K562 (cell line): ENCODE measurements around the gene SRPK3. TPM values are rescaled to one million over a fixed set of nuclear protein-coding genes. Genes with fewer than 3 reads are reported as not detected.
A peak's percentile ranks its signal among the peaks of the same experiment; 100 is the strongest.

Experiments
- ATAC-seq: fragments of 200-7000 bp; cut with Tn5 transposase; 3 replicates; pipeline ENCODE4 v1.9.1; 2020; ENCODE audit warnings: moderate library complexity
- BruUV-seq: library from RNA; stranded (reverse); fragments of 400-500 nt; replicated peaks from 2 replicates; lab custom pipeline; 2021; lab: Mats Ljungman, UMichigan
- CTCF ChIA-PET: fragments of 300-600 bp; formaldehyde crosslinking; extraction: SDS; loops from one replicate; lab custom pipeline; 2021; ENCODE audit warnings: low intra/inter-chr PET ratio; lab: Yijun Ruan, JAX
- POLR2A ChIA-PET: fragments of 300-600, 350-650 bp; sonication (Branson Sonifier 250); formaldehyde crosslinking; extraction: SDS; loops from one replicate; lab custom pipeline; 2021; ENCODE audit warnings: antibody characterized with exemption, inconsistent platforms; lab: Yijun Ruan, JAX
- DNase-seq, 4 experiments: peaks; one replicate each; pipeline versions ENCODE4 v3.0.0 to v3.0.0-alpha.2; 2011 to 2018; ENCODE audit warnings: low spot score in 3 of 4, mixed read lengths in 3 of 4; ENCODE audit errors: extremely low read depth in 1 of 4
- FAIRE-seq: peaks from 2 replicates; lab custom pipeline; 2011; peaks lifted over from hg19 to GRCh38; lab: Jason Lieb, UNC
- H2AFZ ChIP-seq: 2 replicates; pipeline ENCODE4 v1.6.0; 2011; ENCODE audit warnings: low read depth, low read length, control low read depth, inconsistent platforms
- H3K27ac ChIP-seq: fragments of 200-600 bp; 3 replicates; pipeline ENCODE4 v1.8.0; 2011; ENCODE audit warnings: low read depth, mild to moderate bottlenecking, control low read depth, inconsistent platforms, low read length, moderate library complexity, mixed read lengths; ENCODE audit errors: extremely low read depth
- H3K27me3 ChIP-seq, 2 experiments: fragments of 300-600 bp in 1 of 2; 2 replicates in 1 of 2; 3 replicates in 1 of 2; pipeline versions ENCODE4 v1.6.0 to v1.8.0; 2011; ENCODE audit warnings: inconsistent platforms in 2 of 2, low read length in 2 of 2, mild to moderate bottlenecking in 1 of 2, mixed read lengths in 1 of 2, moderate library complexity in 1 of 2; ENCODE audit not compliant: control insufficient read depth in 2 of 2, insufficient read depth in 2 of 2
- H3K36me3 ChIP-seq: fragments of 300-600 bp; 3 replicates; pipeline ENCODE4 v1.8.0; 2011; ENCODE audit warnings: mild to moderate bottlenecking, low read length, inconsistent platforms; ENCODE audit not compliant: control insufficient read depth, insufficient read depth
- H3K4me1 ChIP-seq, 2 experiments: fragments of 200-600 bp in 1 of 2; replicated peaks in 1 of 2; 2 replicates in 1 of 2; 3 replicates in 1 of 2; pipeline versions ENCODE4 v1.5.1 to v1.8.0; 2011; ENCODE audit warnings: inconsistent platforms in 2 of 2, low read length in 2 of 2, mild to moderate bottlenecking in 1 of 2, mixed read lengths in 1 of 2, moderate library complexity in 1 of 2; ENCODE audit not compliant: control insufficient read depth in 2 of 2, insufficient read depth in 2 of 2
- H3K4me2 ChIP-seq: 2 replicates; pipeline ENCODE4 v1.6.1; 2011; ENCODE audit warnings: low read length, control low read depth, inconsistent platforms, mixed read lengths; ENCODE audit not compliant: insufficient read depth
- H3K4me3 ChIP-seq: fragments of 200-600 bp; sonication (generic), shearing (Covaris generic); 2 replicates; pipeline ENCODE4 v1.5.1; 2016; ENCODE audit warnings: control low read depth, inconsistent platforms
- H3K79me2 ChIP-seq: fragments of 200-600 bp; 3 replicates; pipeline ENCODE4 v1.8.0; 2011; ENCODE audit warnings: low read length, inconsistent platforms; ENCODE audit not compliant: control insufficient read depth, insufficient read depth
- H3K9ac ChIP-seq, 2 experiments: 2 replicates each; pipeline versions ENCODE4 v1.6.0 to v1.6.1; 2011; ENCODE audit warnings: low read depth in 2 of 2, low read length in 2 of 2, control low read depth in 1 of 2, inconsistent platforms in 1 of 2, mild to moderate bottlenecking in 1 of 2, mixed read lengths in 1 of 2; ENCODE audit not compliant: insufficient read depth in 1 of 2
- H3K9me1 ChIP-seq: one replicate; pipeline ENCODE4 v1.6.0; 2011; ENCODE audit warnings: inconsistent platforms, mild to moderate bottlenecking, low read length, moderate library complexity; ENCODE audit not compliant: control insufficient read depth, insufficient read depth
- H3K9me3 ChIP-seq: replicated peaks from 2 replicates; pipeline ENCODE4 v1.5.1; 2011; ENCODE audit warnings: low read depth, low read length, inconsistent platforms; ENCODE audit not compliant: control insufficient read depth, insufficient read depth
- H4K20me1 ChIP-seq: replicated peaks from 2 replicates; pipeline ENCODE4 v1.6.1; 2011; ENCODE audit warnings: low read length, inconsistent platforms, mixed read lengths; ENCODE audit not compliant: control insufficient read depth, insufficient read depth
- FOSL1 ChIP-seq: fragments of 200-800 bp; sonication (Bioruptor generic); conservative IDR thresholded peaks from 2 replicates; pipeline ENCODE4 v1.6.1; 2016; ENCODE audit warnings: missing genetic modification characterization, missing compliant biosample characterization
- GABPB1 ChIP-seq: sonication (generic); formaldehyde crosslinking; IDR thresholded peaks from 2 replicates; pipeline ENCODE4 v1.8.0; 2022; ENCODE audit warnings: mild to moderate bottlenecking, missing genetic modification reagents
- HIVEP1 ChIP-seq: fragments of 250-450 bp; sonication (Bioruptor Pico); IDR thresholded peaks from 2 replicates; pipeline ENCODE4 v1.4.0; 2020; ENCODE audit warnings: mild to moderate bottlenecking
- KLF10 ChIP-seq: fragments of 250-450 bp; sonication (Bioruptor Pico); IDR thresholded peaks from 2 replicates; pipeline ENCODE4 v1.6.1; 2021; ENCODE audit warnings: matching md5 sums
- MAFK ChIP-seq: IDR thresholded peaks from 2 replicates; pipeline ENCODE4 v1.6.1; 2011; ENCODE audit warnings: low read length, improper control_type of control experiment
- POLR2G ChIP-seq: fragments of 200-400 bp; formaldehyde crosslinking; IDR thresholded peaks from 2 replicates; pipeline ENCODE4 v1.6.1; 2017; ENCODE audit warnings: low read depth, mild to moderate bottlenecking, antibody characterized with exemption, low read length, moderate library complexity
- PRMT5 ChIP-seq: sonication (generic); formaldehyde crosslinking; IDR thresholded peaks from 2 replicates; pipeline ENCODE4 v1.5.0; 2020; ENCODE audit warnings: missing genetic modification reagents
- TGIF2 ChIP-seq: sonication (generic); formaldehyde crosslinking; IDR thresholded peaks from 2 replicates; pipeline ENCODE4 v1.8.1; 2022; ENCODE audit warnings: mild to moderate bottlenecking, missing genetic modification reagents, moderate library complexity
- THRAP3 ChIP-seq: fragments of 450-650 bp; IDR thresholded peaks from 2 replicates; pipeline ENCODE4 v1.6.1; 2016; ENCODE audit warnings: mild to moderate bottlenecking, inconsistent platforms, borderline replicate concordance
- ZNF3 ChIP-seq: fragments of 250-450 bp; sonication (Bioruptor Pico); IDR thresholded peaks from 2 replicates; pipeline ENCODE4 v1.5.0; 2021; ENCODE audit warnings: mild to moderate bottlenecking, moderate library complexity
- ZNF644 ChIP-seq: fragments of 200-800 bp; sonication (Bioruptor generic); IDR thresholded peaks from 2 replicates; pipeline ENCODE4 v1.6.1; 2016; ENCODE audit warnings: low read depth, missing genetic modification characterization, missing compliant biosample characterization
- WGBS: fragments of 100-300 bp; shearing (Covaris generic); methylation state at CpG from one replicate; pipeline ENCODE4 v1.1.6; 2016; ENCODE audit warnings: low coverage, mixed read lengths; ENCODE audit not compliant: insufficient coverage; ENCODE audit errors: missing lambda C conversion rate; 5-methylcytosine and 5-hydroxymethylcytosine counted together
- in situ Hi-C: fragments of 300-500 bp; cut with MboI; formaldehyde crosslinking; loops from 4 replicates; pipeline ENCODE4 v1.15.0; 2018; ENCODE audit warnings: inconsistent platforms, mixed read lengths
- intact Hi-C: fragments of 100-400 bp; cut with micrococcal nuclease; formaldehyde crosslinking; loops from 2 replicates; pipeline ENCODE4 v1.14.2; 2022
- polyA plus RNA-seq, 8 experiments: library from polyadenylated mRNA; depleted of rRNA in 4 of 8; stranded (reverse) in 5 of 8; unstranded in 3 of 8; fragments of >200 nt; fragmentation: Nextera tagmentation in 2 of 8; fragmentation: Illumina TruSeq in 1 of 8; extraction: Ambion mirVana in 2 of 8; extraction: Trizol in 1 of 8; gene quantifications; 2 replicates each; pipeline versions ENCODE4 v1.2.1 to v1.2.3, GENCODE V29; 2011 to 2014; ENCODE audit warnings: inconsistent platforms in 1 of 8, missing spikeins in 1 of 8
- total RNA-seq, 7 experiments: library from RNA; depleted of rRNA in 6 of 7; stranded (reverse); fragments of >200 nt in 6 of 7; fragmentation: Illumina TruSeq in 2 of 7; extraction: Trizol in 2 of 7; gene quantifications; 2 replicates each; pipeline versions ENCODE4 v1.2.1 to v1.2.3, GENCODE V29; 2011 to 2021; ENCODE audit warnings: low replicate concordance in 1 of 7
- TF ChIP-seq, protein P1 (sequence below): sonication (generic); formaldehyde crosslinking; IDR thresholded peaks from 2 replicates; pipeline ENCODE4 v1.8.1; 2023; ENCODE audit warnings: mild to moderate bottlenecking, missing genetic modification reagents, moderate library complexity

SRPK3 gene
- total and polyA plus RNA-seq, 9 of the 15 experiments (the other 6 are each of a cell fraction or from before 2014, with no cell fraction given): 0.01 to 0.09 (median 0.04) TPM; not detected in 2

DNA sequence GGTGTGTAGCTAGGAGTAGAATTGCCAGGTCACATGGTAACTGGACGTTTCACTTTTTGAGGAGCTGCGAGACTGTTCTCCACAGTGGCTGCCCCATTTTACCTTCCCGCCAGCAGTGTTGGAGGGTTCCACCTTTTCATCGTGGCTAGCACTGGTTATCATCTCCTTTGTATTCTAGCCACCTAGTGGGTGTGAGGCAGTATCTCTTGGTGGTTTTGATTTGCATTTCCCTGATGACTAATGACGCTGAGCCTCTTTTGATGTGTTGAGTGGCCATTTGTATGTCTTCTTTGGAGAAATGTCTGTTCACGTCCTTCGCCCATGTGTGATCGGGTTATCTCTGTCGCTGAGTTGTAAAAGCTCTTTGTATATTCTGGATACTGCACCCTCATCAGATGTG lies 45.6 kb upstream of the SRPK3 start (continued):
- no peak for TF ChIP-seq TGIF2 (CRISPR knock-in tag)
- no peak for TF ChIP-seq THRAP3
- TF ChIP-seq, protein P1, sequence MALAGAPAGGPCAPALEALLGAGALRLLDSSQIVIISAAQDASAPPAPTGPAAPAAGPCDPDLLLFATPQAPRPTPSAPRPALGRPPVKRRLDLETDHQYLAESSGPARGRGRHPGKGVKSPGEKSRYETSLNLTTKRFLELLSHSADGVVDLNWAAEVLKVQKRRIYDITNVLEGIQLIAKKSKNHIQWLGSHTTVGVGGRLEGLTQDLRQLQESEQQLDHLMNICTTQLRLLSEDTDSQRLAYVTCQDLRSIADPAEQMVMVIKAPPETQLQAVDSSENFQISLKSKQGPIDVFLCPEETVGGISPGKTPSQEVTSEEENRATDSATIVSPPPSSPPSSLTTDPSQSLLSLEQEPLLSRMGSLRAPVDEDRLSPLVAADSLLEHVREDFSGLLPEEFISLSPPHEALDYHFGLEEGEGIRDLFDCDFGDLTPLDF: no peak
- peak; percentile 62; the same call in 1 of the 2 replicates for TF ChIP-seq FOSL1 (tag)
- TF ChIP-seq GABPB1 (CRISPR knock-in tag): no peak
- TF ChIP-seq HIVEP1: no peak

DNA sequence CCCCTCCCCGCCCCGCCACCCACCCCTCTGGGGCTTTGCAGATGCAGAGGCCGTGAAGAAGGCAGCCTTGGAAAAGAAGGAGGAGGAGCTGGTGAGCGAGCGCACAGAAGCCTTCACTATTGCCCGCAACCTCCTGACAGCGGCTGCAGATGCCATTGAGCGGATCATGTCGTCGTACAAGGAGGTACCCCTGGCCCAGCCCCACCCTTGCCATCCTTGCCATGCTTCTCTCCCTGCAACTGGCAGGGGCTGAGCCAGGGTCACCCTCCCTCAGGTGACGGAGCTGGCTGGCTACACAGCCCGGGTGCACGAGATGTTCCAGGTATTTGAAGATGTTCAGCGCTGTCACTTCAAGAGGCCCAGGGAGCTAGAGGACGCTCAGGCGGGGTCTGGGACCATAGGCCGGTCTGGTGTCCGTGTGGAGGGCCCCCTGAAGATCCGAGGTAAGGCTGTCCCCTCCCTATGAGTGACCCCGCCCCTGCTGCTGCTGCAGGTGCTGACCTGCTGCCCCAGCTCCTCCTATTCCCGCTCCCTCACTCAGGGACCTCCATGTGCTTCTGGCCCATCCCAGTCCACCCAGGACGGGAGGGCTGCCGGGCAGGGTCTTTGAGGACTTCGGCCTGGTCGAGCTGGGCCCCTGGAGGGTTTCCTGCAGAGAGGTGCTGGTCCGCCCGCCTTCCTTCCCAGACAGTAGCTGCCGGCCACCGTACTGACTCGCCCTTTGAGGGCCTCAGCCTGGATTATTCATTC lies 44.6 kb upstream of the SRPK3 start:
- 85% methylated on average over 20 of the region's 30 CpGs for WGBS
- POLR2A ChIA-PET: no interaction called here
- no peak for TF ChIP-seq MAFK
- TF ChIP-seq ZNF3 (CRISPR knock-in tag): no peak
- 0 out of 2 replicates have a peak, but pooled peaks have one; percentile 14 for TF ChIP-seq POLR2G
- TF ChIP-seq KLF10 (CRISPR knock-in tag): no peak
- no peak for TF ChIP-seq PRMT5
- no peak for TF ChIP-seq ZNF644 (tag)
- H3K4me1 ChIP-seq: peaks cover 8 to 48% of the 10 kb centered on the region in 2 experiments; a peak in 4 of 5 replicates
- no peak overlapping the region for H3K4me3 ChIP-seq
- H3K4me2 ChIP-seq: no peak overlapping the region
- H2AFZ ChIP-seq: no peak overlapping the region
- FAIRE-seq: no peak
- peak overlapping the region in 1 of 2 experiments; percentile 65; a peak in 2 of 4 replicates for H3K9ac ChIP-seq
- intact Hi-C loops: no loop called here
- no TSS peak for BruUV-seq
- DNase-seq: no peak
- 0 out of 2 replicates have a peak, but pooled peaks cover 2% of the 10 kb centered on the region for H3K9me3 ChIP-seq
- CTCF ChIA-PET: no interaction called here
- in situ Hi-C loops: no loop called here
- H3K79me2 ChIP-seq: no peaks in the 10 kb centered on the region
- ATAC-seq: no peak
- no peaks in the 10 kb centered on the region for H4K20me1 ChIP-seq
- H3K27ac ChIP-seq: no peak overlapping the region
- no peaks in the 10 kb centered on the region for H3K9me1 ChIP-seq
- no peaks in the 10 kb centered on the region; the same call in 2 of the 3 replicates for H3K36me3 ChIP-seq
- no peaks in the 10 kb centered on the region for H3K27me3 ChIP-seq
